GM12875 (cell line): ENCODE measurements around the gene ATOH8.
A peak's percentile ranks its signal among the peaks of the same experiment; 100 is the strongest.

Experiments used
- H3K4me3 ChIP-seq: one replicate; pipeline ENCODE4 v1.5.1; 2011; ENCODE audit warnings: low read depth, low read length, control low read depth
- CTCF ChIP-seq: IDR thresholded peaks from 2 replicates; pipeline ENCODE4 v1.5.1; 2011; ENCODE audit warnings: low read depth, mild to moderate bottlenecking, control low read depth, inconsistent platforms, low read length, moderate library complexity, borderline replicate concordance; ENCODE audit not compliant: insufficient read depth

Gene ATOH8

GRCh38 chr2:85707304-85707703 lies 46.5 kb upstream of the ATOH8 start:
- TF ChIP-seq CTCF, result peak; percentile 76
- no peak overlapping the region for H3K4me3 ChIP-seq

GRCh38 chr2:85708641-85709040 lies 45.1 kb upstream of the ATOH8 start:
- no peak for TF ChIP-seq CTCF
- H3K4me3 ChIP-seq, result no peak overlapping the region

GRCh38 chr2:85709401-85709811 lies 44.4 kb upstream of the ATOH8 start:
- H3K4me3 ChIP-seq, result no peak overlapping the region
- no peak for TF ChIP-seq CTCF

- H3K4me3 ChIP-seq, result no peak overlapping the region
- no peak for TF ChIP-seq CTCF
These were observed 42.9 kb upstream of the ATOH8 start for GRCh38 chr2:85710687-85711577.

- no peak for TF ChIP-seq CTCF
- no peak overlapping the region for H3K4me3 ChIP-seq
These were observed 42.2 kb upstream of the ATOH8 start for GRCh38 chr2:85711578-85712060.

- no peak overlapping the region for H3K4me3 ChIP-seq
These were observed 41.5 kb upstream of the ATOH8 start for GRCh38 chr2:85712336-85712735.

More at GRCh38 chr2:85712336-85712735, 41.5 kb upstream of the ATOH8 start:
- TF ChIP-seq CTCF, result no peak
